Adipocyte (in vitro differentiated cells): Measurements from ENCODE around the gene MAP6.

Source experiments
- DNase-seq: peaks from one replicate; pipeline ENCODE4 v3.0.0-alpha.2; 2015; ENCODE audit warnings: low read depth
- H3K27me3 ChIP-seq: replicated peaks from 2 replicates; pipeline ENCODE4 v1.7.0; 2013; ENCODE audit warnings: mild to moderate bottlenecking, low read length, moderate library complexity; ENCODE audit not compliant: control insufficient read depth, insufficient read depth
- H3K36me3 ChIP-seq: 2 replicates; pipeline ENCODE4 v1.7.0; 2013; ENCODE audit warnings: low read length, mild to moderate bottlenecking, moderate library complexity; ENCODE audit not compliant: control insufficient read depth, insufficient read depth, severe bottlenecking
- H3K4me1 ChIP-seq: 2 replicates; pipeline ENCODE4 v1.7.0; 2013; ENCODE audit warnings: mild to moderate bottlenecking, low read length, moderate library complexity; ENCODE audit not compliant: control insufficient read depth, insufficient read depth
- H3K4me3 ChIP-seq: 2 replicates; pipeline ENCODE4 v1.7.0; 2013; ENCODE audit warnings: mild to moderate bottlenecking, low read length, moderate library complexity
- H3K9ac ChIP-seq: 2 replicates; pipeline ENCODE4 v1.7.0; 2013; ENCODE audit warnings: mild to moderate bottlenecking, low read length, moderate library complexity
- H3K9me3 ChIP-seq: 2 replicates; pipeline ENCODE4 v1.7.0; 2013; ENCODE audit warnings: mild to moderate bottlenecking, low read length, moderate library complexity; ENCODE audit not compliant: control insufficient read depth

Gene MAP6

GRCh38 chr11:75601494-75601893 is 67.3 kb downstream of the MAP6 start:
- no peak for DNase-seq
- no peak overlapping the region for H3K4me3 ChIP-seq
- no peak overlapping the region for H3K9ac ChIP-seq
- H3K9me3 ChIP-seq, result no peaks in the 10 kb centered on the region
- peaks cover 21% of the 10 kb centered on the region for H3K4me1 ChIP-seq
- no peaks in the 10 kb centered on the region for H3K36me3 ChIP-seq
- H3K27me3 ChIP-seq, result no peaks in the 10 kb centered on the region

GRCh38 chr11:75600356-75600755 is 68.5 kb downstream of the MAP6 start:
- no peak for DNase-seq
- Histone ChIP-seq H3K36me3 (no peaks in the 10 kb centered on the region), H3K4me3 (no peak overlapping the region)

GRCh38 chr11:75598900-75599299 is 69.9 kb downstream of the MAP6 start:
- Histone ChIP-seq H3K9me3 (no peaks in the 10 kb centered on the region), H3K4me1 (peaks cover 16% of the 10 kb centered on the region), H3K27me3 (no peaks in the 10 kb centered on the region), H3K4me3 (no peak overlapping the region), H3K36me3 (no peaks in the 10 kb centered on the region), H3K9ac (no peak overlapping the region)
- DNase-seq, result no peak

More at GRCh38 chr11:75600356-75600755, 68.5 kb downstream of the MAP6 start:
- H3K9ac ChIP-seq, result no peak overlapping the region
- H3K4me1 ChIP-seq, result peaks cover 21% of the 10 kb centered on the region
- H3K9me3 ChIP-seq, result no peaks in the 10 kb centered on the region
- H3K27me3 ChIP-seq, result no peaks in the 10 kb centered on the region

- H3K4me3 ChIP-seq, result no peak overlapping the region
These were observed 70.6 kb downstream of the MAP6 start for GRCh38 chr11:75598264-75598663.

GRCh38 chr11:75597636-75598035 is 71.2 kb downstream of the MAP6 start:
- Histone ChIP-seq H3K36me3 (no peaks in the 10 kb centered on the region), H3K27me3 (no peaks in the 10 kb centered on the region), H3K9ac (no peak overlapping the region), H3K9me3 (no peaks in the 10 kb centered on the region), H3K4me3 (no peak overlapping the region), H3K4me1 (peaks cover 18% of the 10 kb centered on the region)
- no peak for DNase-seq

More at GRCh38 chr11:75598264-75598663, 70.6 kb downstream of the MAP6 start:
- Histone ChIP-seq H3K36me3 (no peaks in the 10 kb centered on the region), H3K9me3 (no peaks in the 10 kb centered on the region), H3K9ac (no peak overlapping the region), H3K4me1 (peaks cover 16% of the 10 kb centered on the region), H3K27me3 (no peaks in the 10 kb centered on the region)
- DNase-seq, result peak; percentile 40

- peaks cover 18% of the 10 kb centered on the region for H3K4me1 ChIP-seq
- DNase-seq, result no peak
- no peak overlapping the region for H3K9ac ChIP-seq
- no peaks in the 10 kb centered on the region for H3K9me3 ChIP-seq
- no peaks in the 10 kb centered on the region for H3K36me3 ChIP-seq
- H3K27me3 ChIP-seq, result no peaks in the 10 kb centered on the region
- H3K4me3 ChIP-seq, result no peak overlapping the region
These were observed 71.9 kb downstream of the MAP6 start for GRCh38 chr11:75596914-75597313.

GRCh38 chr11:75595429-75595828 is 73.4 kb downstream of the MAP6 start:
- peaks cover 18% of the 10 kb centered on the region for H3K4me1 ChIP-seq
- no peak for DNase-seq
- H3K4me3 ChIP-seq, result no peak overlapping the region

GRCh38 chr11:75594211-75594610 is 74.6 kb downstream of the MAP6 start:
- no peaks in the 10 kb centered on the region for H3K27me3 ChIP-seq
- H3K4me3 ChIP-seq, result no peak overlapping the region

More at GRCh38 chr11:75595429-75595828, 73.4 kb downstream of the MAP6 start:
- no peaks in the 10 kb centered on the region for H3K27me3 ChIP-seq
- no peaks in the 10 kb centered on the region for H3K9me3 ChIP-seq
- no peak overlapping the region for H3K9ac ChIP-seq
- H3K36me3 ChIP-seq, result no peaks in the 10 kb centered on the region

GRCh38 chr11:75593286-75593915 is 75.4 kb downstream of the MAP6 start:
- peak; percentile 12 for DNase-seq
- H3K4me1 ChIP-seq, result peaks cover 22% of the 10 kb centered on the region
- no peak overlapping the region for H3K4me3 ChIP-seq
- H3K36me3 ChIP-seq, result no peaks in the 10 kb centered on the region
- no peaks in the 10 kb centered on the region for H3K27me3 ChIP-seq
- no peaks in the 10 kb centered on the region for H3K9me3 ChIP-seq
- H3K9ac ChIP-seq, result no peak overlapping the region

More at GRCh38 chr11:75594211-75594610, 74.6 kb downstream of the MAP6 start:
- H3K9ac ChIP-seq, result no peak overlapping the region
- H3K9me3 ChIP-seq, result no peaks in the 10 kb centered on the region
- no peak for DNase-seq
- peaks cover 18% of the 10 kb centered on the region for H3K4me1 ChIP-seq
- no peaks in the 10 kb centered on the region for H3K36me3 ChIP-seq

GRCh38 chr11:75592715-75593114 is 76.1 kb downstream of the MAP6 start:
- H3K4me3 ChIP-seq, result no peak overlapping the region
- no peaks in the 10 kb centered on the region for H3K27me3 ChIP-seq
- no peaks in the 10 kb centered on the region for H3K36me3 ChIP-seq
- no peak overlapping the region for H3K9ac ChIP-seq
- H3K9me3 ChIP-seq, result no peaks in the 10 kb centered on the region
- peaks cover 27% of the 10 kb centered on the region for H3K4me1 ChIP-seq
- DNase-seq, result no peak

- Histone ChIP-seq H3K4me1 (peaks cover 28% of the 10 kb centered on the region), H3K9me3 (no peaks in the 10 kb centered on the region), H3K27me3 (no peaks in the 10 kb centered on the region), H3K4me3 (no peak overlapping the region), H3K9ac (no peak overlapping the region), H3K36me3 (no peaks in the 10 kb centered on the region)
- DNase-seq, result no peak
These were observed 76.9 kb downstream of the MAP6 start for GRCh38 chr11:75591966-75592365.

GRCh38 chr11:75591371-75591770 is 77.5 kb downstream of the MAP6 start:
- Histone ChIP-seq H3K9ac (no peak overlapping the region), H3K27me3 (no peaks in the 10 kb centered on the region), H3K4me1 (peaks cover 28% of the 10 kb centered on the region), H3K36me3 (no peaks in the 10 kb centered on the region), H3K9me3 (no peaks in the 10 kb centered on the region), H3K4me3 (no peak overlapping the region)
- DNase-seq, result no peak
